OCI-LY3 (cell line): Measurements from ENCODE around the gene C17orf113.

Source experiments
- CTCF ChIP-seq: fragments of 200-600, 300-600 bp; sonication (generic); IDR thresholded peaks from 2 replicates; pipeline ENCODE4 v1.5.1; 2014; ENCODE audit warnings: antibody characterized with exemption, low read length, low read depth
- EZH2phosphoT487 ChIP-seq: fragments of 200-600 bp; shearing (Covaris generic); IDR thresholded peaks from 2 replicates; pipeline ENCODE4 v1.6.1; 2018; ENCODE audit warnings: antibody characterized with exemption, mixed run types, low read depth

- TF ChIP-seq CTCF (no peak), EZH2phosphoT487 (no peak)
Observed at GRCh38 chr17:42090964-42091790, 40.8 kb upstream of the C17orf113 start.
